GM21529 (cell line): ENCODE data around the gene PNMA1.

ENCODE experiments used
- ATAC-seq: cut with Tn5 transposase; IDR thresholded peaks from one replicate; pipeline ENCODE4 v1.9.1; 2021; ENCODE audit not compliant: unreplicated experiment

PNMA1 gene

DNA sequence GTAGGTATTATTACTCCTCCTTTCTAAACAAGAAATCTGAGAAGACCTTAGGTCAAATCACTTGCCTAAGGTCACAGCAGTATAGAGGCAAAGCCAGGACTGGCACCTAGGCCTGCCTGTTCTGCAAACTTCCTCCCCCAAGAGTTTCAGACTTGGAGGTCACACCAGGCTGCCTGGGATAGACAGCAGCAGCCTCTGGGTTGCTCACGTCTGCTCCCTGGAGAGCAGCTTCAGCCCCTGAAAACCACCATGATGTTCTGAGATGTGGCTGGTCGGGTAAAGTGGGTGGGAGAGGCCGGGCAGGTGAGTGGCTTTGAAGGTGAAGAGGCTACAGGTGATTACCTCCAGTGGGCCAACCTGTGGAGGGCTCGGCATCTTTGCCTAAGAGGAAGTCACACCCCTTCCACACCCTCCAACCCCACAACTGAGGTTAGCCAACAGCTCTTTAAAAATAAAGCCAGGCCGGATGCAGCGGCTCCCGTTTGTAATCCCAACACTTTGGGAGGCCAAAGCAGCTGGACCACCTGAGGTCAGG is 37.0 kb upstream of the PNMA1 start:
- ATAC-seq: no peak

DNA sequence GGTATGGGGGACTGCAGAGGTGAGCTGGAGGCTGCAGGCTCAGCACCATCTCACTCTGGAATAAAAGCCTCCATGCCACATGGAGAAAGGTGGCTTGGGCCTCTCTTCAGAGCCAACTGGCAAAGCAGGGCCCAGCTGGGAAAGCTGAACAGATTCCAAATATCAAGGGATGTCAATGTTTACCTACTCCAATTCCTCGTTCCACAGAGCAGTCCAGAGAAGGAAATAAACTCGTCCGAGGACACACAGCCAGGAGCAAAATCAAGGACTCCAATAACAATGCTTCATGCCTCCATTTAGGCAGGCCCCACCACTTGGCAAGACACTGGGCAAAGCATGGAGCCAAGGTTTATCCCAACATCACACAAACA is 36.3 kb upstream of the PNMA1 start:
- no peak for ATAC-seq

DNA sequence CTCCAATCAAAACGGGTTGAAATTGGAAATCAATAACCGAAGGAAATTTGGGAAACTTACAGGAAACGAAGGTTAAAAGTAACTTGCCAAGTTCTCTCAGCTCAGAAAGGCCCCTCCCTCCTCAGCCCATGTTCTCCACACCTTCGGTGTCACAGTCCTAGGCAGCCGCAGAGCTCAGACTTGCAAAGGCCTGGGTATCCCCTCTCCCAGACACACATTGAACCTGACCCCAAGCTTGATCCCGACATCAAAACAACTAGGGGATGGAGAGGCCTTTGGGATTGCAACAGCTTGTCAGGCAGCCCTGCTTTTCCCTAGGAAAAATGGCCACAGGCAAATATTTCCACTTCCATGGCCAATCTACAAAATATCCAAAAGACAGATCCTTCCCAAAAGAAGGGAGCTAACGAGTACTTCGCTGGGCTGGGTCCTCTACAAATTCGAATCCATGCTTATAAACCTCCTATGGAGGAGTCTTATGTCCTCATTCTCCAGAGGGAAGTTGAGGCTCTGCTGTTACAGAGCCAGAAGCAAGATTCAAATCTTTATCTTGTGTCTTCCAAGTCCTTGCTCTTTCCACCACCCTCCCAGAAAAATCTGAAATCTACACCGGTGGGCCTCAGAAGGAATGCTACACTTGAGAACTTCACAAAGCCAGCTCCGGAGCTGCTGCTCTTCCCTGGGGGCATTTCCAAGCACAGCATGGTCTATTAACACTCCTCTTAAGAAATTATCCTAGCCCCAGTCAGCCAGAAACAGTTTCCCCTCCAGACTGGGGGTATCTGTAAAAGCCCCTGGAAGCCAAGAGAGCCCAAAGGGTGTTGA is 35.7 kb upstream of the PNMA1 start:
- no peak for ATAC-seq

DNA sequence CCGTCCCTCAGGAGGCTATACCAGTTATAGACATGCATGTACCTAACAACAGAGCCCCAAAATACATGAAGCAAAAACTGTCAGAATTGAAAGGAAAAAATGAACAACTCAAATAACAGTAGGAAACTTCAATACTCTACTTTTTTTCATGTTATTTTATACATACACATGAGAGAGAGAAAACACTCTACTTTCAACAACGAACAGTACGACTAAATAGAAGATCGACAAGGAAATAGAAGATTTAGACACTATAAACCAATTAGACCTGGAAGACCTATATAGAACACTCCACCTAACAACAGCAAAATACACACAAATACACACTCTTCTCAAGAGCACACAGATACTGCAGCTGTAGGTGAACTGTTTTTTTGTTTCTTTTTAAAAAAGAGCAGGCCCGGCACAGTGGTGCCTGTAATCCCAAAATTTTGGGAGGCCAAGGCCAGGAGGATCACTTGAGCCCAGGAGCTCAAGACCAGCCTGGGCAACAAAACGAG is 34.7 kb upstream of the PNMA1 start:
- ATAC-seq: no peak

- ATAC-seq: no peak
These were observed 33.4 kb upstream of the PNMA1 start for GRCh38 chr14:73747379-73748211.

GRCh38 chr14:73746520-73747378 is 32.6 kb upstream of the PNMA1 start:
- no peak for ATAC-seq

GRCh38 chr14:73745571-73746519 is 31.7 kb upstream of the PNMA1 start:
- no peak for ATAC-seq

DNA sequence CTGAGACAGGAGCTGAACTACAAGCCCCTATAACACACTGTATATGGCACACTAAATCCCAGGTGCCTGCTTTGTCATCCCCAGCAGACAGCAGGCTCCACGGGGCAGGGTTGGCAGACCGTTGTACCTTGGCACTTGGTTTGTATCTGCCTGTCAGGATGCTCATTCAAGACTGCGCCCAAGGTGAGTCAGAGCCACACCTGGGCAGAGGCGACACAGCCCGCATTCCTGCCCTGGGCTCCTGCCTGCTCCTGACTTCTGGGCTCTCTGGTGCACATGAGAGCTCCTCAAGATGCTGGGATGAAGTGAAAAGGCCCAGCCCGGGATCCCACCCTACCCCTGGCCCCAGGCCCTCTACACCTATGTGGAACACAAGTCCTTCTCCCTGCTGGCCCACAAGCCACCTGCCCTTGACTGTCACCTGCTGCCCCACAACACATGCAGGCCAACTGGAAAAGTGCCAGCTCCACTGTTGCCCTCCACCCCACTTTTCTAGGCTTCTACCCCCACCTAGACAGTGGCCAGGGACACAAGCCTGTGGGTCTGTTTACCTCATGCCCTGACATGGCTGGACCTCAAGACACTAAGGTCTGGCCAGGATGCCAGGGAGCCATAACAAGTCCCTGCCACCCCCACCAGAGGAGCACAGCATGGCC is 30.8 kb upstream of the PNMA1 start:
- no peak for ATAC-seq

- ATAC-seq: peak; percentile 3
These were observed 30.1 kb upstream of the PNMA1 start for GRCh38 chr14:73744175-73744867.

DNA sequence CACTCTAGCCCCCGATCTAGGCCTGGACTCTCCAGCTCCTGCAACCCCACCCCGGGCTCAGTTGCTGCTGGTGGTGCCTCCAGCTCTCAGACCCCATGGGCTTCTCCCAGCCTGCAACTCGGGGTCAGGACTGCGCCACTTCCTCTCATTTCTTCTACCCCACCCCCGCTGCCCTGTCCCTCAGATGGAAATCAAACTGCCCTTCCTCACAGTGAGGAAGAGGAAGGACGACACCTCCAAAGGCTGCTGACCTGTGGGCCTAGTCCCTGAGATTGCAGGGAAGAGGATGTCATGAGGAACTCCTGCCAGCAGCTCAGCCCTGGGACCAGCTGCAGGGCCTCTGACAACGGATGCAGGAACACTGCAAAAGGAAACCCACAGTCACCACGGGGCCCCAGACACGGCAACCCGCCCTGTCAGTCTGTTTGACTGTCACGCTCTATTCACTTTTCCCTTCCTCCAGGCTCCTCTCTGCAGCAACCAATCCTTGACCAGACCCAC is 29.3 kb upstream of the PNMA1 start:
- peak; percentile 66 for ATAC-seq

DNA sequence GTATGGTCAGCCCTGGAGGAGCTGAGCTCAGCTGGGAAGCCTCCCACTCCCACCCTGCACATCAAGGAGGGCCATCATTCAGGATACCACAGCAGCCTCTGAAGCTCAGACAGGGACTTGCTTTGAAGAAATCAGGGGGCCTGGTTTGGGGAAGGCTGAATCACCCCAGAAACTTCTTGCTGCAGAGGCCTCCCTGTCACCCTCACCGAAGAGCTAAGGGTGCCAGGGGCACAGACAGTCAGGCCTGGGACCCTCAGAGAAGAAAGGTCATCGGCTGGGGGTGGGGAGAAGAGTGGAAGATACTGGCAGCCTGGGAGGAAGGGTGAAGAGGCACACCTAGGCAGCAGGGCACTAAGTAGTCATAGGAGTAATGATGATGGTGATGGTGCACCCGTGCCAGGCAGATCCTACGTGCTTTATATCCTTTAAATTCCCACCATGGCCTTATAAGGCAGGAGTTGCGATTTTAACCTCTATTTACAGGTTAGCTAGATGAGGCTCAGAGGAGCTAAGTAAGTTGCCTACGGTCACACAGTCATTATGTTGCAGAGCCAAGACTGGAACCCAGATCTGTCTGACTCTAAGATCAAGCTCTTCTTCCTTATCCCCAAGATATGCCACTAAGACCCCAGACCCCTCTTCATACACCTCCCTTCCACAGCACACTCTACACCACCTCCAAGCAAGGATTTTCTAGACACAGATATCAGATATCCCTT is 28.5 kb upstream of the PNMA1 start:
- no peak for ATAC-seq

GRCh38 chr14:73741876-73742519 is 27.8 kb upstream of the PNMA1 start:
- no peak for ATAC-seq

DNA sequence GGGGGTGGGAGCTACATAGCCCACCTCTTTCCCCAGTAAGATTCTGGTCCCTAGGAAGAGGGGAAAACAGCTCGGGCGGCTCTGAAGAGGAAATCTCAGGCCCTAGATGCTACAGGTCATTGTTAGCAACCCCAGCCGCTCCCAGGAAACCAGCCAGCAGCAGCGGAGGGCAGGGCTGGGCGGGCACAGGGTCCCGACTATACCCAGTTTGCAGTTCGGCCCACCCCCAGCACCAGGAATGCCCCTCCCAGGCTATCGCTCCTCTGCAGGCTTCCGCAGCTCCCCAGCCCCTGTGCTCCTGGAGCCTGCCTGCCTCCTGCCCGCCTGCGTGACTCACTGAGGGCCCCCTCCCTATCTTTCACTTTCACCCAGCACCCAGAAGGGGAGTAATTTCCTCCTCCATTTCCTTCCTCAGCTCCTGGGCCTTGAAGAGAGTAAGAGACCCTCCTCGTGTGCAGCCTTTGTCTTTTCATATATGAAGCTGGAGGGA is 27.2 kb upstream of the PNMA1 start:
- ATAC-seq: no peak

DNA sequence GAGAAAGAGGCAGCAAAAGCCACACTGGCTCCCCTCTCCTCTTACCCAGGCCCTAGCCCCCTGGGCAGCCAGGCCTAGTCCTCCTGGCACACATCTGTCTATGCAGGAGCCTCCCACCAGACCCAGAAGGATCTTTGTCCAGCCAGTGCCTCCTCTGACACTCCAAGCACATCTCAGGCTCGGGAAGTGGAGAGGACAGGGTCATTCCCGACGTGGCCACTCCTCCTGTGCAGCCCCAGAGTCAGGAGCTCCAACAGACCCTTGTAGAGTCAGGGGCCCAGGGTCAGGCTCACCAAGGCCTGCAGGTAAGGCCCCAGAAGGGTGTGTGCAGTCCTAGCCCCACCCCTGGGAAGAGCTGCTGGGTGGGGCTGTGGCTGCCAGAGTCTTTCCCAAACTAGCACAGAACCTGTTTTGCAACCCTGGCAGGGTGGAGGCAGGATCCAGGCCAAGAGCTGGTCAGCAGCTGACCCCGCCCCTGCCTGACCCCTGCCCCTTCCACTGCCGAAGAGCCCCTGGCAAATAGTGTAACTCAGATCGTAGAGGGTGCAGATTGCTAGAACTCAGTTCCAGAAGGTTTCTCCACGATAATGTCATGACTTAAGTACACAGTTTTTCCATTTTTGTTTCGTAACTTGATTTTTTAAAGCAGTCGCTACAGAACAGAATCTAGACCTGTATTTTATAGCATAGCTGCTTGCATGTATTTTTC is 26.6 kb upstream of the PNMA1 start:
- no peak for ATAC-seq

GRCh38 chr14:73739899-73740617 is 25.9 kb upstream of the PNMA1 start:
- ATAC-seq: no peak
